NT2/D1 (cell line): ENCODE results near the gene PDLIM5.

ENCODE experiments used
- SUZ12 ChIP-seq: IDR thresholded peaks from 2 replicates; pipeline ENCODE4 v1.6.1; 2011; ENCODE audit not compliant: insufficient read length, insufficient read depth; ENCODE audit errors: extremely low read depth
- ZNF274 ChIP-seq: IDR thresholded peaks from 2 replicates; pipeline ENCODE4 v1.6.1; 2011; ENCODE audit warnings: mild to moderate bottlenecking, low read depth, low read length

DNA sequence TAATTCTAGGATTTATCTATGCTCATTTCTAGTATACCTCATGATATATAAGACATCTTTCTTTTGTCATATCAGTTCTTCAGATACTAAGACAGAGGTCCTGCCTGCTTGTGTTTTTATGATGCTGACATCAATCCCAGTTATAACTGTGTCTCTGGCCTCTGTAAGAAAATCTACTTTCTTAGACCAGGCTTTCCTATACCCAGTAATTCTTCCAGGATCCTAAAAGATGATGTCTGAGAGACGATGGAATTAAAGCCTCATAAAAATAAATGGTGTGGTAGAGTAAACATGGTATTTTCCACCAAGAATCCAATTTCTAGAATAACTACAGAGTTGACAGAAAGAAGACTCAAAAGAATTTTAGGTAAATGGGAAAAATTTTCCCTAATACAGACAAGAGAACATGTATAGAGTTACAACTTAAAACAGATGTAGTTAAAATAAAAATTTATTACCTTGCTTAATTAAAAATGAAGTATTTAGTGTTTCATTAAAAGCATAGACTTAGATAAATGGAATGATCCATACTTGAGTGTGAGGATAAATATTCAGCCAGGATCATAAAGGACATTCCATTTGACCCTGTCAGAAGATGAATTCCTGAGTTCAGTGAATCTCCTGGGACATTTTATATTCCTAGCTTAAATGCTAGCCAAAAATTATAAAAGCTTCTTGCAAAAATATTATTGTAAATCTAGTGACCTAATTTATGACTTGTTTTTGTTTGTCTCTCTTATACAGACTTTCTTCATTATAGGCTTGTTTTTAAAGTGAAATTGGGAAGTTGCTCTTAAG is 137.4 kb downstream of the PDLIM5 start:
- TF ChIP-seq SUZ12 (no peak), ZNF274 (no peak)
